Kidney epithelial cell (primary cell): ENCODE results near the gene FMOD. TPM values are rescaled to one million over a fixed set of nuclear protein-coding genes. Genes with fewer than 3 reads are reported as not detected.

Experiments used
- DNase-seq: peaks from one replicate; pipeline ENCODE4 v3.0.0-alpha.2; 2010; ENCODE audit warnings: low read depth
- H3K27me3 ChIP-seq: 2 replicates; pipeline ENCODE4 v1.6.0; 2011; ENCODE audit warnings: low read length; ENCODE audit not compliant: control insufficient read depth, insufficient read depth
- H3K36me3 ChIP-seq: 2 replicates; pipeline ENCODE4 v1.5.1; 2011; ENCODE audit warnings: low read length; ENCODE audit not compliant: control insufficient read depth, insufficient read depth
- H3K4me3 ChIP-seq: 2 replicates; pipeline ENCODE4 v1.5.1; 2011; ENCODE audit warnings: low read depth, mild to moderate bottlenecking, control low read depth, low read length
- CTCF ChIP-seq: IDR thresholded peaks from 2 replicates; pipeline ENCODE4 v1.5.1; 2011; ENCODE audit warnings: mild to moderate bottlenecking, moderate library complexity, low read length, control low read depth, inconsistent platforms; ENCODE audit not compliant: insufficient read depth, poor library complexity, severe bottlenecking
- total RNA-seq: library from RNA; depleted of rRNA; stranded (reverse); fragments of >200 nt; gene quantifications from 2 replicates; pipeline ENCODE4 v1.2.3, GENCODE V29; 2015

Gene FMOD
- total RNA-seq, 1 donor from 2014 or later = 0.79 TPM

GRCh38 chr1:203371288-203371687, 20.4 kb upstream of the FMOD start:
- H3K27me3 ChIP-seq = peaks cover 6% of the 10 kb centered on the region
- DNase-seq = no peak
- no peak for TF ChIP-seq CTCF

GRCh38 chr1:203369666-203370065, 18.7 kb upstream of the FMOD start:
- no peak for TF ChIP-seq CTCF
- Histone ChIP-seq H3K36me3 (no peaks in the 10 kb centered on the region), H3K27me3 (peaks cover 13% of the 10 kb centered on the region), H3K4me3 (no peak overlapping the region)
- DNase-seq = no peak

More at GRCh38 chr1:203371288-203371687, 20.4 kb upstream of the FMOD start:
- H3K4me3 ChIP-seq = no peak overlapping the region
- H3K36me3 ChIP-seq = no peaks in the 10 kb centered on the region

GRCh38 chr1:203368624-203369451, 17.9 kb upstream of the FMOD start:
- Histone ChIP-seq H3K27me3 (peaks cover 19% of the 10 kb centered on the region), H3K4me3 (no peak overlapping the region), H3K36me3 (no peaks in the 10 kb centered on the region)
- DNase-seq = no peak
- no peak for TF ChIP-seq CTCF

- no peak for TF ChIP-seq CTCF
- peaks cover 17% of the 10 kb centered on the region for H3K27me3 ChIP-seq
- DNase-seq = no peak
- no peaks in the 10 kb centered on the region for H3K36me3 ChIP-seq
- no peak overlapping the region for H3K4me3 ChIP-seq
Measured at GRCh38 chr1:203367057-203367456, 16.1 kb upstream of the FMOD start.

GRCh38 chr1:203366476-203366875, 15.6 kb upstream of the FMOD start:
- no peak for TF ChIP-seq CTCF
- H3K27me3 ChIP-seq = peaks cover 20% of the 10 kb centered on the region

GRCh38 chr1:203364806-203365205, 13.9 kb upstream of the FMOD start:
- no peak for DNase-seq
- no peak for TF ChIP-seq CTCF
- Histone ChIP-seq H3K36me3 (no peaks in the 10 kb centered on the region), H3K4me3 (no peak overlapping the region), H3K27me3 (peaks cover 32% of the 10 kb centered on the region)

More at GRCh38 chr1:203366476-203366875, 15.6 kb upstream of the FMOD start:
- no peak for DNase-seq
- Histone ChIP-seq H3K36me3 (no peaks in the 10 kb centered on the region), H3K4me3 (no peak overlapping the region)
